Measurements from ENCODE around the gene QTRT2. TPM values are rescaled to one million over a fixed set of nuclear protein-coding genes. Genes with fewer than 3 reads are reported as not detected.

QTRT2 gene
- total RNA-seq, 1 experiment from 2014 or later: 84.1 TPM

DNA sequence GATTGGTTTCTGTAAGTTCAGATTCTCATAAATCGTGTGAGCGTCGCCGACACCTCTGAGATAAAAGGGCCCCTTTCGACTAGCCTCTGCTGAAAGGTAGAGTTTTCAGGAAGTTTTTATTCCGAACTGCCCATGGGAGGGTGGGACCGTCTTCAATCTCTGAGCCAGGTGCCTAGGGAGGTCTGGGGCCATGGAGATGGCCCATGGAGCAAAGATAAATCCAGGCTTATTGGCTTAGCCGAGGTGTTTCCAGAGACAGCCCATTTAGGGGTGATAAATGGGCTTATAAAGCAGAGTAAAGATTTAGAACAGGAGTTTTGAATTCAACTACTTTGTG, 442 bp downstream of the QTRT2 start:
- H4K91ac ChIP-seq (ENCODE audit: insufficient read length, low read depth, low read length): no peak overlapping the region
- peak overlapping the region; percentile 7 for H4K5ac ChIP-seq (ENCODE audit: insufficient read length, low read depth, low read length)
- no peak overlapping the region for H2AFZ ChIP-seq (ENCODE audit: low read length)
- H2BK20ac ChIP-seq (ENCODE audit: low read depth, low read length, poor library complexity, severe bottlenecking): no peak overlapping the region
- H3K4me1 ChIP-seq (ENCODE audit: insufficient read depth, low read length): no peaks in the 10 kb centered on the region
- Mint-ChIP-seq H3K4me1 (peaks cover 16 to 31% of the 10 kb centered on the region in 2 experiments), H3K36me3 (ENCODE audit: insufficient read depth in 1 of 3, low read depth in 3 of 3) (peaks cover 0 to 3% (median 0%) of the 10 kb centered on the region in 3 experiments; a peak in 4 of 7 replicates), H3K9me3 (peaks cover 0 to 3% of the 10 kb centered on the region in 2 experiments; a peak in 1 of 5 replicates), H3K4me3 (peak overlapping the region; percentile 89 to 96), H3K27ac (peak overlapping the region; percentile 94 to 99 (median 94)), H3K27me3 (ENCODE audit: low read depth) (no peaks in the 10 kb centered on the region)
- H3K23me2 ChIP-seq (ENCODE audit: insufficient read length, low read depth, low read length, poor library complexity, severe bottlenecking): peaks cover 8% of the 10 kb centered on the region
- DNase-seq: no peak
- H3K56ac ChIP-seq (ENCODE audit: insufficient read length, low read depth, low read length): no peak overlapping the region
- H4K20me1 ChIP-seq (ENCODE audit: control insufficient read depth, insufficient read depth, insufficient read length): no peaks in the 10 kb centered on the region
- no peaks in the 10 kb centered on the region for H3K9me3 ChIP-seq (ENCODE audit: control insufficient read depth, low read depth, low read length)
- H2BK120ac ChIP-seq (ENCODE audit: low read depth, low read length, poor library complexity, severe bottlenecking): no peak overlapping the region
- peaks cover 26% of the 10 kb centered on the region; the same call in 1 of the 2 replicates for H3K79me2 ChIP-seq (ENCODE audit: insufficient read depth, low read length)
- H3K23ac ChIP-seq (ENCODE audit: insufficient read length, low read depth, low read length): no peak overlapping the region
- no CpG with 5 or more reads among the region's 8 CpGs for WGBS (ENCODE audit: extremely low coverage, insufficient read length, low lambda C conversion rate)
- no peak overlapping the region for H2BK12ac ChIP-seq (ENCODE audit: insufficient read length, low read depth, low read length)
- no peak overlapping the region; the same call in 1 of the 2 replicates for H3K4ac ChIP-seq (ENCODE audit: low read depth, low read length)
- H2AK5ac ChIP-seq (ENCODE audit: insufficient read length, low read length): no peak overlapping the region
- no peak overlapping the region for H2BK15ac ChIP-seq (ENCODE audit: low read depth, low read length)
- peak overlapping the region; percentile 13 for H2BK5ac ChIP-seq (ENCODE audit: insufficient read length, low read length)
- peak overlapping the region; percentile 77; the same call in 1 of the 2 replicates for H3K14ac ChIP-seq (ENCODE audit: insufficient read depth, low read length)
- H3K27ac ChIP-seq (ENCODE audit: insufficient read length, low read depth, low read length): no peak overlapping the region
- H3K79me1 ChIP-seq (ENCODE audit: insufficient read depth, low read depth, low read length, poor library complexity, severe bottlenecking): peaks cover 6% of the 10 kb centered on the region
- TF ChIP-seq, protein P1, sequence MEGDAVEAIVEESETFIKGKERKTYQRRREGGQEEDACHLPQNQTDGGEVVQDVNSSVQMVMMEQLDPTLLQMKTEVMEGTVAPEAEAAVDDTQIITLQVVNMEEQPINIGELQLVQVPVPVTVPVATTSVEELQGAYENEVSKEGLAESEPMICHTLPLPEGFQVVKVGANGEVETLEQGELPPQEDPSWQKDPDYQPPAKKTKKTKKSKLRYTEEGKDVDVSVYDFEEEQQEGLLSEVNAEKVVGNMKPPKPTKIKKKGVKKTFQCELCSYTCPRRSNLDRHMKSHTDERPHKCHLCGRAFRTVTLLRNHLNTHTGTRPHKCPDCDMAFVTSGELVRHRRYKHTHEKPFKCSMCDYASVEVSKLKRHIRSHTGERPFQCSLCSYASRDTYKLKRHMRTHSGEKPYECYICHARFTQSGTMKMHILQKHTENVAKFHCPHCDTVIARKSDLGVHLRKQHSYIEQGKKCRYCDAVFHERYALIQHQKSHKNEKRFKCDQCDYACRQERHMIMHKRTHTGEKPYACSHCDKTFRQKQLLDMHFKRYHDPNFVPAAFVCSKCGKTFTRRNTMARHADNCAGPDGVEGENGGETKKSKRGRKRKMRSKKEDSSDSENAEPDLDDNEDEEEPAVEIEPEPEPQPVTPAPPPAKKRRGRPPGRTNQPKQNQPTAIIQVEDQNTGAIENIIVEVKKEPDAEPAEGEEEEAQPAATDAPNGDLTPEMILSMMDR (conservative IDR thresholded peaks at IDR 0.05): no peak
- no peaks in the 10 kb centered on the region for H3K27me3 ChIP-seq (ENCODE audit: insufficient read depth, low read length)
- H3K18ac ChIP-seq (ENCODE audit: insufficient read length, low read depth, low read length): peak overlapping the region; percentile 94
- no peak overlapping the region for H3T11ph ChIP-seq (ENCODE audit: low read length)
- H3K4me2 ChIP-seq (ENCODE audit: insufficient read depth, insufficient read length, low read length): peak overlapping the region; percentile 80
- no peak overlapping the region for H4K8ac ChIP-seq (replicated peaks; ENCODE audit: insufficient read length, low read depth, low read length)
- peak overlapping the region; percentile 92 for H3K9ac ChIP-seq (ENCODE audit: extremely low read depth, insufficient read length, low read length)

Measured in H9 (cell line).